ENCODE measurements around the gene PPP2R3C. TPM values are rescaled to one million over a fixed set of nuclear protein-coding genes. Genes with fewer than 3 reads are reported as not detected.
"Not testable (repeated sequence)": the region's sequence is repeated elsewhere in the genome, so short reads cannot be mapped to it uniquely, and the experiment has no call there.

PPP2R3C gene
- total and polyA plus RNA-seq, 8 donors = 26.2 to 57.1 (median 48.0) TPM

- no peak overlapping the region for H3K27ac ChIP-seq
- TF ChIP-seq CTCF (IDR thresholded peaks at IDR 0.05) = no peak
- no peaks in the 10 kb centered on the region for H3K9me3 ChIP-seq
- peaks cover 0 to 9% of the 10 kb centered on the region in 2 donors for H3K36me3 ChIP-seq
- H3K4me3 ChIP-seq = no peak overlapping the region
- peaks cover 12 to 30% of the 10 kb centered on the region in 2 donors for H3K4me1 ChIP-seq
- intact Hi-C loops (cut with DNase I) = no loop called here
- H3K27me3 ChIP-seq = no peaks in the 10 kb centered on the region
- no peak for ATAC-seq
- DNase-seq = no peak
Measured at GRCh38 chr14:35154016-35154415, 32.2 kb upstream of the PPP2R3C start.

DNA sequence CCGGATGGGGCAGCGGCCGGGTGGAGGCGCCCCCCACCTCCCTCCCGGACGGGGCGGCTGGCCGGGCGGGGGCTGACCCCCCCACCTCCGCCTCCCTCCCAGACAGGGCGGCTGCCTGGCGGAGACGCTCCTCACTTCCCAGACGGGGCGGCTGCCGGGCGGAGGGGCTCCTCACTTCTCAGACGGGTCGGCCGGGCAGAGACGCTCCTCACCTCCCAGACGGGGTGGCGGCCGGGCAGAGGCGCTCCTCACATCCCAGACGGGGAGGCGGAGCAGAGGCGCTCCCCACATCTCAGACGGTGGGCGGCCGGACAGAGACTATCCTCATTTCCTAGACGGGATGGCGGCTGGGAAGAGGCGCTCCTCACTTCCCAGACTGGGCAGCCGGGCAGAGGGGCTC, 30.7 kb upstream of the PPP2R3C start:
- H3K27ac ChIP-seq; H3K27me3 ChIP-seq; H3K36me3 ChIP-seq; ATAC-seq; intact Hi-C loops (cut with DNase I); H3K4me3 ChIP-seq; DNase-seq; H3K9me3 ChIP-seq: not testable (repeated sequence)
- peaks cover 12 to 25% of the 10 kb centered on the region in 2 donors for H3K4me1 ChIP-seq

DNA sequence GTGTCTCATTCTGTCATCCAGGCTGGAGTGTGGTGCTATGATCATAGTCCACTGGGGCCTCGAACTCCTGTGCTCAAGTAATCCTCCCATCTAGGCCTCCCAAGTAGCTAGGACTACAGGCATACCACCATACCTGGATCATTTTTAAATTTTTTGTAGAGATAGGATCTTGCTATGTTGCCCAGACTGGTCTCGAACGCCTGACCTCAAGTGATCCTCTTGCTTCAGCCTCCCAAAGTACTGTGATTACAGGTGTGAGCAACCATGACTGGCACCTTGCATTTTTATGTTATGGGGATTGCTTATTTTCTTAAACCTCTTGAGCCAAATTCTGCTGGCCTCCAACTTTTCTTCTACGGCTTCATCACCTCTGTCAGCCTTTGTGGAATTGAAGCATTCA, 27.4 kb upstream of the PPP2R3C start:
- H3K27me3 ChIP-seq = no peaks in the 10 kb centered on the region
- H3K4me3 ChIP-seq = no peak overlapping the region
- intact Hi-C loops (cut with DNase I) = no loop called here
- ATAC-seq (no peak), DNase-seq (no peak)
- H3K27ac ChIP-seq = no peak overlapping the region
- no peaks in the 10 kb centered on the region for H3K9me3 ChIP-seq
- peaks cover 0 to 12% of the 10 kb centered on the region in 2 donors for H3K36me3 ChIP-seq
- peaks cover 0 to 4% of the 10 kb centered on the region in 2 donors for H3K4me1 ChIP-seq
- TF ChIP-seq CTCF (IDR thresholded peaks at IDR 0.05) = no peak

- no peaks in the 10 kb centered on the region for H3K27me3 ChIP-seq
- H3K4me1 ChIP-seq = no peaks in the 10 kb centered on the region
- DNase-seq = no peak
- TF ChIP-seq CTCF (IDR thresholded peaks at IDR 0.05) = no peak
- H3K4me3 ChIP-seq = no peak overlapping the region
- no peak for ATAC-seq
- no peak overlapping the region for H3K27ac ChIP-seq
- H3K9me3 ChIP-seq = no peaks in the 10 kb centered on the region
- intact Hi-C loops (cut with DNase I) = no loop called here
- peaks cover 0 to 12% of the 10 kb centered on the region in 2 donors for H3K36me3 ChIP-seq
Measured at GRCh38 chr14:35147711-35148110, 25.9 kb upstream of the PPP2R3C start.

DNA sequence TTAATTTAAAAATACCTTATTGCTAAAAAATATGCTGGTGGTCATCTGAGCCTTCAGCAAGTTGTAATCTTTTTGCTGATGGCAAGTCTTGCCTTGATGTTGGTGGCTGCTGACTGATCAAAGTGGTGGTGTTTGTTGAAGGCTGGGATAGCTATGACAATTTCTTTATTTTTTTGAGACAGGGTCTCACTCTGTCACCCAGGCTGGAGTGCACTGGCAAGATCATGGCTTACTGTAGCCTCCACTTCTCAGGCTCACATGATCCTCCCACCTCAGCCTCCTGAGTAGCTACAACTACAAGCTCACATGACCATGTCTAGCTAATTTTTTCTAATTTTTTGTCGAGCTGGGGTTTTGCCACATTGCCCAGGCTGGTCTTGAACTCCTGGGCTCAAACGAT, 25.4 kb upstream of the PPP2R3C start:
- DNase-seq (no peak), ATAC-seq (no peak)
- H3K27ac ChIP-seq = no peak overlapping the region
- H3K36me3 ChIP-seq = peaks cover 0 to 8% of the 10 kb centered on the region in 2 donors
- TF ChIP-seq CTCF (IDR thresholded peaks at IDR 0.05) = no peak
- intact Hi-C loops (cut with DNase I) = no loop called here
- H3K4me3 ChIP-seq = no peak overlapping the region
- no peaks in the 10 kb centered on the region for H3K9me3 ChIP-seq
- no peaks in the 10 kb centered on the region for H3K27me3 ChIP-seq
- H3K4me1 ChIP-seq = no peaks in the 10 kb centered on the region

- intact Hi-C loops (cut with DNase I) = no loop called here
- no peaks in the 10 kb centered on the region for H3K27me3 ChIP-seq
- H3K4me3 ChIP-seq = no peak overlapping the region
- peaks cover 0 to 8% of the 10 kb centered on the region in 2 donors for H3K36me3 ChIP-seq
- no peaks in the 10 kb centered on the region for H3K4me1 ChIP-seq
- no peak overlapping the region for H3K27ac ChIP-seq
- ATAC-seq = no peak
- no peak for TF ChIP-seq CTCF (IDR thresholded peaks at IDR 0.05)
- DNase-seq = no peak
- H3K9me3 ChIP-seq = no peaks in the 10 kb centered on the region
Measured at GRCh38 chr14:35146711-35147149, 24.9 kb upstream of the PPP2R3C start.

Data from left lung (tissue), 10 donors.